HG02678 (cell line): Measurements from ENCODE around the gene CDCA7.
"Not testable (repeated sequence)": the region's sequence is repeated elsewhere in the genome, so short reads cannot be mapped to it uniquely, and the experiment has no call there.

Experiments used
- ATAC-seq: cut with Tn5 transposase; IDR thresholded peaks from one replicate; pipeline ENCODE4 v1.9.1; 2021; ENCODE audit warnings: mild to moderate bottlenecking, moderate library complexity; ENCODE audit not compliant: unreplicated experiment

CDCA7 gene

GRCh38 chr2:173401716-173402326 lies 47.1 kb downstream of the CDCA7 start:
- ATAC-seq = no peak

GRCh38 chr2:173402405-173402974 lies 47.8 kb downstream of the CDCA7 start:
- peak; percentile 78 for ATAC-seq

- no peak for ATAC-seq
Measured at GRCh38 chr2:173404841-173405750, 50.4 kb downstream of the CDCA7 start.

GRCh38 chr2:173407176-173407575 lies 52.5 kb downstream of the CDCA7 start:
- no peak for ATAC-seq

GRCh38 chr2:173407646-173408045 lies 53.0 kb downstream of the CDCA7 start:
- no peak for ATAC-seq

GRCh38 chr2:173410579-173410978 lies 55.9 kb downstream of the CDCA7 start:
- no peak for ATAC-seq

- ATAC-seq = no peak
Measured at GRCh38 chr2:173412628-173413027, 58.0 kb downstream of the CDCA7 start.

GRCh38 chr2:173414823-173415322 lies 60.2 kb downstream of the CDCA7 start:
- ATAC-seq = no peak

GRCh38 chr2:173415431-173416381 lies 61.0 kb downstream of the CDCA7 start:
- no peak for ATAC-seq

GRCh38 chr2:173416415-173417152 lies 61.9 kb downstream of the CDCA7 start:
- ATAC-seq = not testable (repeated sequence)

GRCh38 chr2:173417341-173417740 lies 62.7 kb downstream of the CDCA7 start:
- no peak for ATAC-seq

GRCh38 chr2:173417802-173418201 lies 63.1 kb downstream of the CDCA7 start:
- no peak for ATAC-seq
